ENCODE measurements around the gene RAB19.
"Not testable (repeated sequence)": the region's sequence is repeated elsewhere in the genome, so short reads cannot be mapped to it uniquely, and the experiment has no call there.

The RAB19 gene

DNA sequence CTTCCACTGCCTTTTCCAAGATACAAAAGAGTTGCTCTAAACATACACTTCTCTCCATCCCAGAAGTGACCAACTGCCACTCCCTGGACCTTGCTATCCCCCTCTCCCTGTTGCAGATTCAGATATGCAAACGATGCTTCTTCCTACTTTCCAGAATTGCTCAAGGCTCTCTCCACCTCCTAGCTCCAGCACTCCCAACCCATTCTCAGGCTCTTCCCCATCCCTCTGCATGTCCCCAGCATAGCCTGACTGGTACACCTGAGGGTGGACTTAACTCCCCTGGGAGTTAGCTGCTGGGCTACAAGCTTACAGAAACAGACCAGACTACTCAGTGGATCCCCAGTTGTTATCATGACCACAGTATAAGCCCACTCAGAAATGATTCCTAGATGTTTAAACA, 47.9 kb downstream of the RAB19 start:
- Mint-ChIP-seq H3K27me3 (ENCODE audit: low read depth) (no peaks in the 10 kb centered on the region), H3K9me3 (no peaks in the 10 kb centered on the region), H3K36me3 (ENCODE audit: low read depth) (peaks cover 51% of the 10 kb centered on the region), H3K4me1 (peaks cover 7% of the 10 kb centered on the region), H3K4me3 (no peak overlapping the region), H3K27ac (no peak overlapping the region)
- TF ChIP-seq, protein P1, sequence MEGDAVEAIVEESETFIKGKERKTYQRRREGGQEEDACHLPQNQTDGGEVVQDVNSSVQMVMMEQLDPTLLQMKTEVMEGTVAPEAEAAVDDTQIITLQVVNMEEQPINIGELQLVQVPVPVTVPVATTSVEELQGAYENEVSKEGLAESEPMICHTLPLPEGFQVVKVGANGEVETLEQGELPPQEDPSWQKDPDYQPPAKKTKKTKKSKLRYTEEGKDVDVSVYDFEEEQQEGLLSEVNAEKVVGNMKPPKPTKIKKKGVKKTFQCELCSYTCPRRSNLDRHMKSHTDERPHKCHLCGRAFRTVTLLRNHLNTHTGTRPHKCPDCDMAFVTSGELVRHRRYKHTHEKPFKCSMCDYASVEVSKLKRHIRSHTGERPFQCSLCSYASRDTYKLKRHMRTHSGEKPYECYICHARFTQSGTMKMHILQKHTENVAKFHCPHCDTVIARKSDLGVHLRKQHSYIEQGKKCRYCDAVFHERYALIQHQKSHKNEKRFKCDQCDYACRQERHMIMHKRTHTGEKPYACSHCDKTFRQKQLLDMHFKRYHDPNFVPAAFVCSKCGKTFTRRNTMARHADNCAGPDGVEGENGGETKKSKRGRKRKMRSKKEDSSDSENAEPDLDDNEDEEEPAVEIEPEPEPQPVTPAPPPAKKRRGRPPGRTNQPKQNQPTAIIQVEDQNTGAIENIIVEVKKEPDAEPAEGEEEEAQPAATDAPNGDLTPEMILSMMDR (IDR thresholded peaks at IDR 0.05; ENCODE audit: unreplicated experiment in 3 of 3) = no peak

DNA sequence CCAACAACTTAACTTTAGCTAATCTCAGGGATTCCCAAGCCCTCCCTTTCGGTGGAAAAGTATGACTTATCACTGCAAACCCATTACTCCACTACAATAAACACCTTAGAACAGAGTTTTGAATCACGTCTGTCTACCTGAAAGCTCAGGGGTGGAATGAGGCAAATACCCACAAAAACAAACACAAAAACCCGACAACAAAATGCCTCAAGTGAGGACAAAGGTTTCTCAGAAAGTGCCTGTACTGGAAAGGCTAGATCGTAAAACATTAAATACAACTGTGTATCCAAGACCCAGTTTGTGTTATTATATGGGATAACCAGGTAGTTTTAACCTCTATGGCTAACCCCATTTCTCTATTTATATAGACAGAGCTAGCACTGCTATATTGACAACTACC, 49.4 kb downstream of the RAB19 start:
- H3K9me3 Mint-ChIP-seq = no peaks in the 10 kb centered on the region
- no peaks in the 10 kb centered on the region for H3K27me3 Mint-ChIP-seq (ENCODE audit: low read depth)
- TF ChIP-seq, protein P1 (IDR thresholded peaks at IDR 0.05; ENCODE audit: unreplicated experiment in 3 of 3) = no peak
- H3K4me1 Mint-ChIP-seq = peaks cover 7% of the 10 kb centered on the region
- no peak overlapping the region for H3K4me3 Mint-ChIP-seq
- H3K27ac Mint-ChIP-seq = no peak overlapping the region
- H3K36me3 Mint-ChIP-seq (ENCODE audit: low read depth) = peaks cover 60% of the 10 kb centered on the region

DNA sequence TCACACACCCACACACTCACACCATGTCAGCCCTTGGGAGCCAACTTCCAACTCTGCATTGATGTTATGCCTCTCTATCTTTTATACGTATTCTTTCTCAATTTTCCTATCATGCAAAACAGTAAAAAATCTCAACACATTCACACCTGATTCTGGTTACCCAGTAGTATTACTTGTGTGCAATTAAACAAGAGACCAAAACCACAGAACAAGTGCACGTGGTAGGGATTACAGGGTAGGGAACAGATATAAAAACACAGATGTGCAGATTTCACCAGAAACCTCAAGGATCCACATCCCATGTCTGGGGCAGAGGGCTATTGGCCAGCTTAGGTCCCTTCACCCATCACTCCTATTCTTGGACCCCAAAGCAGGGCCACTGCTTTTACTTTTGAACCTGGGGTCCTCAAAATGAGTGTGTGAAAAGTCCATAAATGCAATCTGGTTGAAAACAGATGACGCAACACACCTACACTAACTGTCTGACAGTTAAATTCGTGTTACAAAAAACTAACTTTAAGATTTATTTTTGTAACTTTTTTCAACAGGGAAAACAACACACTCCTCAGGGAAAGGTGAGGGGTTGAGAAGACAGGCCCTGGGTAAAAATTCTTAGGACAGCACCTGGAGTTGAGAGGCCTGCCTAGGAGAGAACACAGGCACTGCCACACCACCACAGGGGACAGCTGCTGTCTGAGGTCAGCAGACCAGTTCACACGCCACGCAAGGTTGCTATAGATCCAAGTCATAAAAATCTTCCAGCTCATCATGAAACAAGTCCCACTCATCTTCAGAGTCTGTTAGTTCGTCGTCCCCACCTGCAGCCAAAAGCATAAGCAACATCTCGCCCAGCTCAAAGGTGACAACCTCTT, 50.2 kb downstream of the RAB19 start:
- H3K4me1 Mint-ChIP-seq; H3K27ac Mint-ChIP-seq; H3K4me3 Mint-ChIP-seq; H3K27me3 Mint-ChIP-seq (ENCODE audit: low read depth); H3K9me3 Mint-ChIP-seq: not testable (repeated sequence)
- peaks cover 65% of the 10 kb centered on the region for H3K36me3 Mint-ChIP-seq (ENCODE audit: low read depth)

DNA sequence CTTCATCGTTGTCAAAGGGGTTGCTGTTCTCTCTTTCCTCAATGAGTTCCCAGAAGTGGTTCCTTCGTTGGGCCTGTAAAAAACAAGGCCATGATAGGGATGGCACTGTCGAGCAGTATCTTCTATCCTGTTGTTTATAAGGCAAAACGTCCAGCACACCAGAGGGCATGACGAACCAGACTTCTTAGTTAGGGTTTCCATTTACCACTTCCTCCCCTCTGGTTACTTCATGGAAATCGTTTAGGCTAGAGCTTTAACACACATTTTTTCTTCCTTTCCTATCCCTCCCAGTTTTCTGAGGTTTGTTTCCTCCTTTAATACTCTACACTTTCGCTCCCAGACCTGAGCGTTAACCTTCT, 50.8 kb downstream of the RAB19 start:
- H3K4me3 Mint-ChIP-seq = no peak overlapping the region

DNA sequence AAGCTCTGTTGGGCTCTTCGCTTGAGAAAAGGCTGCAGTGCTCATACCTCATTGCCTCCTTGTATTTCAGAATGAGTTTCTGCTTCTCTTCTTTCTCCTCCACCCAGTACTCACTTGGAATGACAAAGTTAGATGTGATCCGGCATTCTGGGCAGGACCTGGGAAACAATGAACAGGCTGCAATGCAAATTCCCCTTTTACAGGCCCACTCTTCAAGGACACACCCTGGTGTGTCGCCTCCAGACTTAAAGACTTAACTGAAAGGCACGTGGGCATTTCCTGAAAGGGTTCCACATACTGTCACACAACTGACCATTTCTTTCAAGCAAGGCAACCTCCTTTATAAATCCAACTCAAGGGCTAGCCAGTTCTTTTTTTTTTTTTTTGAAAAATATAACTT, 51.9 kb downstream of the RAB19 start:
- Mint-ChIP-seq H3K36me3 (ENCODE audit: low read depth) (peaks cover 76% of the 10 kb centered on the region), H3K9me3 (no peaks in the 10 kb centered on the region)

More for the DNA sequence above, 50.8 kb downstream of the RAB19 start:
- TF ChIP-seq, protein P1 (IDR thresholded peaks at IDR 0.05; ENCODE audit: unreplicated experiment in 3 of 3) = no peak
- Mint-ChIP-seq H3K27ac (peak overlapping the region in 1 of 3 experiments; percentile 10), H3K27me3 (ENCODE audit: low read depth) (no peaks in the 10 kb centered on the region), H3K9me3 (no peaks in the 10 kb centered on the region), H3K4me1 (peaks cover 7% of the 10 kb centered on the region), H3K36me3 (ENCODE audit: low read depth) (peaks cover 72% of the 10 kb centered on the region)

DNA sequence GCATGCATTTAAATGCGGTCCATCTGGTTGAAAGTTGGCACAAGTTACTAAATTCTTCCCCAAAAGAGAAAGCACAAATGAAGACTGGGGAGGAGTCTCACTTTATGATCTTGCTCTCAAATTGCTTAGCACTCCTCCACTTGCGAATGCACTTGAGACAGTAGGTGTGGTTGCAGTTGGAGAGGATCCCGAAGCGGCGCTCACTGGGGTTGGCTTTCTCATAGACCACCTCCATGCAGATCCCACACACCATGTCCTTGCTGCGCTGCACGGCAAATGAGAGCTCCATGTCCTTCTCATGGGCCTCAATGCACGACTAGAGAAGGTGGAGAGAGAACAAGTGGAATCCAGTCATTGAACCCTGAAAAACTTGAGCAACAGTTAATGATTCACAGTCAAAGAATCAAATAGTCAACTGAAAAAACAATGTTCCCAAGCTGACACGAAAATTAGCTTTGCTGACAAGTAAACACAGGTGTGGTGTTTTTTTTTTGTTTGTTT, 52.7 kb downstream of the RAB19 start:
- no peaks in the 10 kb centered on the region for H3K9me3 Mint-ChIP-seq
- TF ChIP-seq, protein P1 (IDR thresholded peaks at IDR 0.05; ENCODE audit: unreplicated experiment in 3 of 3) = no peak
- peak overlapping the region; percentile 41 to 83 (median 79) for H3K27ac Mint-ChIP-seq
- no peaks in the 10 kb centered on the region for H3K27me3 Mint-ChIP-seq (ENCODE audit: low read depth)
- peaks cover 81% of the 10 kb centered on the region for H3K36me3 Mint-ChIP-seq (ENCODE audit: low read depth)
- H3K4me1 Mint-ChIP-seq = peaks cover 7% of the 10 kb centered on the region
- no peak overlapping the region for H3K4me3 Mint-ChIP-seq

More for the DNA sequence above, 51.9 kb downstream of the RAB19 start:
- Mint-ChIP-seq H3K27ac (peak overlapping the region in 1 of 3 experiments; percentile 83), H3K27me3 (ENCODE audit: low read depth) (no peaks in the 10 kb centered on the region), H3K4me3 (no peak overlapping the region), H3K4me1 (peaks cover 7% of the 10 kb centered on the region)
- TF ChIP-seq, protein P1 (IDR thresholded peaks at IDR 0.05; ENCODE audit: unreplicated experiment in 3 of 3) = no peak

All from nephron (organoid).